ENCODE results near the gene LDLRAD4. TPM values are rescaled to one million over a fixed set of nuclear protein-coding genes. Genes with fewer than 3 reads are reported as not detected.

The LDLRAD4 gene
- total and polyA plus RNA-seq, 9 of the 15 experiments (the other 6 are each of a cell fraction or from before 2014, with no cell fraction given): 0.01 TPM; not detected in 8

DNA sequence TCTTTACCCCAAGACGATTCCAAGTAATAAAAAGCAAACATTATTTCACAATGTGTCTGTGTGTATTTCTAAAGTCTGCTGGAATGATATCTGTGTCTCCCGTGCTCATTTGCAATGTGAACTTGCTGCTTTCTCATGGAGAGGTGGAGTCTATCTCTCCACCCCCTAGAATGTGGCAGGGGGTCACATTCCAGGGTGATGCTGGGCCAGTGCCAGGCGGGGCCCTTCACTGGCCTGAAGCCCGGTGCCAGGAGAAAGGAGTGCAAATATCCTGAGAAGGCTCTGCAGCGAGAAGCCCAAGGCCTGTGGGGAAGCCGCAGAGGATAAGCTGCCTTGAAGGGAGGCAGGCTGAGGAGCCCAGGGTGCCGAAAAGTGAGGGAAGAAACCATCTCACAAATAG is 26.8 kb upstream of the LDLRAD4 start:
- H3K4me3 ChIP-seq: no peak overlapping the region
- FAIRE-seq (no peak), DNase-seq (ENCODE audit: extremely low read depth in 1 of 4, low spot score in 3 of 4) (no peak), ATAC-seq (no peak)
- WGBS (ENCODE audit: insufficient coverage, low coverage, missing lambda C conversion rate): 0% methylated on average over 7 of the region's 7 CpGs
- no peak overlapping the region for H2AFZ ChIP-seq (ENCODE audit: low read depth, low read length)
- in situ Hi-C loops (cut with MboI) (no loop called here), intact Hi-C loops (cut with micrococcal nuclease) (no loop called here)
- no peak overlapping the region for H3K4me2 ChIP-seq (ENCODE audit: insufficient read depth, low read length)
- H4K20me1 ChIP-seq (replicated peaks; ENCODE audit: control insufficient read depth, insufficient read depth, low read length): no peaks in the 10 kb centered on the region
- H3K9ac ChIP-seq (ENCODE audit: insufficient read depth in 1 of 2, low read depth in 2 of 2, low read length in 2 of 2): no peak overlapping the region
- TF ChIP-seq RAD21 (CRISPR knock-in tag; conservative IDR thresholded peaks at IDR 0.05 in 1 of 2, IDR thresholded peaks at IDR 0.05 in 1 of 2) (no peak), RB1 (IDR thresholded peaks at IDR 0.05; ENCODE audit: low read depth) (no peak), BMI1 (IDR thresholded peaks at IDR 0.05; ENCODE audit: low read length) (no peak), NELFE (IDR thresholded peaks at IDR 0.05; ENCODE audit: insufficient read depth, insufficient read length) (no peak), HDAC6 (IDR thresholded peaks at IDR 0.05; ENCODE audit: low read depth, low read length) (no peak), ID3 (CRISPR knock-in tag; IDR thresholded peaks at IDR 0.05) (no peak), ID3 (tag; IDR thresholded peaks at IDR 0.05) (no peak), ZNF764 (CRISPR knock-in tag; IDR thresholded peaks at IDR 0.05; ENCODE audit: low read depth) (no peak), ZNF263 (CRISPR knock-in tag; IDR thresholded peaks at IDR 0.05; ENCODE audit: borderline replicate concordance) (no peak), ZC3H11A (IDR thresholded peaks at IDR 0.05; ENCODE audit: low read depth, low read length) (no peak), MYC (IDR thresholded peaks at IDR 0.05; ENCODE audit: low read depth, low read length) (no peak), MYC (CRISPR knock-in tag; IDR thresholded peaks at IDR 0.05; ENCODE audit: borderline replicate concordance, low read depth) (no peak), SRSF7 (optimal IDR thresholded peaks at IDR 0.05; ENCODE audit: low read depth, low read length) (no peak)
- TF ChIP-seq, protein P1, sequence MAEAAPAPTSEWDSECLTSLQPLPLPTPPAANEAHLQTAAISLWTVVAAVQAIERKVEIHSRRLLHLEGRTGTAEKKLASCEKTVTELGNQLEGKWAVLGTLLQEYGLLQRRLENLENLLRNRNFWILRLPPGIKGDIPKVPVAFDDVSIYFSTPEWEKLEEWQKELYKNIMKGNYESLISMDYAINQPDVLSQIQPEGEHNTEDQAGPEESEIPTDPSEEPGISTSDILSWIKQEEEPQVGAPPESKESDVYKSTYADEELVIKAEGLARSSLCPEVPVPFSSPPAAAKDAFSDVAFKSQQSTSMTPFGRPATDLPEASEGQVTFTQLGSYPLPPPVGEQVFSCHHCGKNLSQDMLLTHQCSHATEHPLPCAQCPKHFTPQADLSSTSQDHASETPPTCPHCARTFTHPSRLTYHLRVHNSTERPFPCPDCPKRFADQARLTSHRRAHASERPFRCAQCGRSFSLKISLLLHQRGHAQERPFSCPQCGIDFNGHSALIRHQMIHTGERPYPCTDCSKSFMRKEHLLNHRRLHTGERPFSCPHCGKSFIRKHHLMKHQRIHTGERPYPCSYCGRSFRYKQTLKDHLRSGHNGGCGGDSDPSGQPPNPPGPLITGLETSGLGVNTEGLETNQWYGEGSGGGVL (CRISPR knock-in tag; IDR thresholded peaks at IDR 0.05): no peak
- H3K27me3 ChIP-seq (ENCODE audit: control insufficient read depth in 2 of 2, insufficient read depth in 2 of 2, low read length in 2 of 2): peaks cover 8 to 10% of the 10 kb centered on the region in 2 experiments; a peak in 3 of 5 replicates
- H3K79me2 ChIP-seq (ENCODE audit: control insufficient read depth, insufficient read depth, low read length): no peaks in the 10 kb centered on the region
- no peaks in the 10 kb centered on the region for H3K9me3 ChIP-seq (replicated peaks; ENCODE audit: control insufficient read depth, insufficient read depth, low read depth, low read length)
- POLR2A ChIA-PET: no interaction called here
- no TSS peak for BruUV-seq (replicated peaks)
- CTCF ChIA-PET (ENCODE audit: low intra/inter-chr PET ratio): no interaction called here
- H3K4me1 ChIP-seq (replicated peaks in 1 of 2; ENCODE audit: control insufficient read depth in 2 of 2, insufficient read depth in 2 of 2, low read length in 2 of 2): no peaks in the 10 kb centered on the region; a peak in 1 of 5 replicates
- no peaks in the 10 kb centered on the region for H3K36me3 ChIP-seq (ENCODE audit: control insufficient read depth, insufficient read depth, low read length)
- H3K9me1 ChIP-seq (ENCODE audit: control insufficient read depth, insufficient read depth, low read length): no peaks in the 10 kb centered on the region
- H3K27ac ChIP-seq (ENCODE audit: extremely low read depth, low read depth, low read length): no peak overlapping the region

Data from K562 (cell line).